HEK293T (cell line): Measurements from ENCODE around the gene CKM.

Source experiments
- BHLHE40 ChIP-seq: fragments of 450-650 bp; IDR thresholded peaks from 2 replicates; pipeline ENCODE4 v1.6.1; 2016; ENCODE audit warnings: mild to moderate bottlenecking, moderate library complexity, borderline replicate concordance
- CTBP1 ChIP-seq: fragments of 450-650 bp; IDR thresholded peaks from 2 replicates; pipeline ENCODE4 v1.6.1; 2016; ENCODE audit warnings: borderline replicate concordance
- FOXA1 ChIP-seq: fragments of 450-650 bp; IDR thresholded peaks from 2 replicates; pipeline ENCODE4 v1.6.1; 2016; ENCODE audit warnings: mild to moderate bottlenecking
- FOXK2 ChIP-seq: fragments of 450-650 bp; IDR thresholded peaks from 2 replicates; pipeline ENCODE4 v1.6.1; 2016; ENCODE audit warnings: mild to moderate bottlenecking
- FOXM1 ChIP-seq: fragments of 450-650 bp; IDR thresholded peaks from 2 replicates; pipeline ENCODE4 v1.6.1; 2017; ENCODE audit warnings: mild to moderate bottlenecking, borderline replicate concordance
- L3MBTL2 ChIP-seq: fragments of 450-650 bp; conservative IDR thresholded peaks from 2 replicates; pipeline ENCODE4 v1.6.1; 2016; ENCODE audit warnings: mild to moderate bottlenecking
- LEF1 ChIP-seq: fragments of 450-650 bp; IDR thresholded peaks from 2 replicates; pipeline ENCODE4 v1.6.1; 2017; ENCODE audit warnings: mild to moderate bottlenecking, borderline replicate concordance
- SP1 ChIP-seq: fragments of 450-650 bp; IDR thresholded peaks from 2 replicates; pipeline ENCODE4 v1.6.1; 2017
- TARDBP ChIP-seq: fragments of 450-650 bp; IDR thresholded peaks from 2 replicates; pipeline ENCODE4 v1.6.1; 2016
- ZNF384 ChIP-seq: fragments of 450-650 bp; IDR thresholded peaks from 2 replicates; pipeline ENCODE4 v1.6.1; 2016
- TF ChIP-seq, protein P1 (sequence below): fragments of 450-650 bp; IDR thresholded peaks from 2 replicates; pipeline ENCODE4 v1.6.1; 2016

DNA sequence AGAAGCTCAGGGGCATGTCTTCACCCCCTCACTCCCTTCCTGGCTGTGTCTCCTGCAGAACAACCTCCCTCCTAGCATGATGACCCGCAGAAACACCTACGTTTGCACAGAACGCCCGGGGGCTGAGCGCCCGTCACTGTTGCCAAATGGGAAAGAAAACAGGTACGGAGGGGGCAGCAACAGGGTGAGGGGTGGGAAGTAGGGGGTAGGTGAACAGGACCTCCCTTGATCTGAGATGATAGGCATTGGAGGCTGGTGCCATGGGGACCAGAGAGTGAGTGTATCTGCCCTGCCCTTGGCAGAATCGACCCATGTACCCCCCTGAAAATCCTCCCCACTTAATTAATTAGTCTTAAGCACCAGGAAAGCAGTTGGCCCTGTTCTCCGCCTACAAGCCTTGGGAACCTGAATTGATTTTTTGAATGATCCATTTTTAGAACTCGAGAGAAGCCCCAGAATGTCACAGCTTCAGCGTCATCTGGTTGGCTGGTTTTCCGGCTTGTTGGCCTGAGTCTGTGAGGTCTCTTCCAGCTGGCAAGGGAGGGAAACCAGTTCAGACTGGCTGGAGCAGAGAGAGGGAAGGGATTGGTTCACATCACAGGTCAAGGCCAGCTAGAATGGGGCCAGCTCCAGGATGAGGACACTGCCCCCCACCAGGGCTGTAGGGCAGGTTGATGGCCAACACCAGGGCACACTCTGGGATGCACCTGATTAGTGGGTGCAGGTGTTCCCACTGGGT, 28.2 kb downstream of the CKM start:
- TF ChIP-seq FOXM1 (no peak), LEF1 (no peak), CTBP1 (no peak), FOXK2 (no peak), ZNF384 (no peak), BHLHE40 (no peak), TARDBP (no peak), FOXA1 (no peak), L3MBTL2 (no peak), SP1 (no peak)
- TF ChIP-seq, protein P1, sequence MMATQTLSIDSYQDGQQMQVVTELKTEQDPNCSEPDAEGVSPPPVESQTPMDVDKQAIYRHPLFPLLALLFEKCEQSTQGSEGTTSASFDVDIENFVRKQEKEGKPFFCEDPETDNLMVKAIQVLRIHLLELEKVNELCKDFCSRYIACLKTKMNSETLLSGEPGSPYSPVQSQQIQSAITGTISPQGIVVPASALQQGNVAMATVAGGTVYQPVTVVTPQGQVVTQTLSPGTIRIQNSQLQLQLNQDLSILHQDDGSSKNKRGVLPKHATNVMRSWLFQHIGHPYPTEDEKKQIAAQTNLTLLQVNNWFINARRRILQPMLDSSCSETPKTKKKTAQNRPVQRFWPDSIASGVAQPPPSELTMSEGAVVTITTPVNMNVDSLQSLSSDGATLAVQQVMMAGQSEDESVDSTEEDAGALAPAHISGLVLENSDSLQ = no peak
